B cell (primary cell): Measurements from ENCODE around the gene DCD. TPM values are rescaled to one million over a fixed set of nuclear protein-coding genes. Genes with fewer than 3 reads are reported as not detected.

Experiments used
- ATAC-seq: fragments of 200-7000 bp; cut with Tn5 transposase; one replicate; pipeline ENCODE4 v1.10.0; 2021; ENCODE audit warnings: low read depth, mild to moderate bottlenecking, moderate number of reproducible peaks, moderate library complexity
- CTCF ChIA-PET: fragments of 350-600 bp; sonication (Branson Sonifier 250); formaldehyde crosslinking; loops from one replicate; lab custom pipeline; 2021; ENCODE audit warnings: antibody characterized with exemption, inconsistent platforms; lab: Charles Lee
- POLR2A ChIA-PET: fragments of 350-600 bp; sonication (Branson Sonifier 250); formaldehyde crosslinking; loops from one replicate; lab custom pipeline; 2021; ENCODE audit warnings: antibody characterized with exemption; lab: Charles Lee
- DNase-seq: peaks from one replicate; pipeline ENCODE4 v3.0.0; 2013
- H2AFZ ChIP-seq: 2 replicates; pipeline ENCODE4 v1.6.1; 2012; ENCODE audit warnings: mild to moderate bottlenecking, low read depth, low read length; ENCODE audit not compliant: insufficient read depth, poor library complexity, severe bottlenecking
- H3K27ac ChIP-seq, 2 donors: 1 replicate in 1 of 2; 2 replicates in 1 of 2; pipeline ENCODE4 v1.5.1; 2012 to 2013; ENCODE audit warnings: low read length in 2 of 2, mild to moderate bottlenecking in 2 of 2, moderate library complexity in 1 of 2
- H3K27me3 ChIP-seq, 4 experiments: fragments of 200-600 bp in 1 of 4; sonication (generic) in 1 of 4; replicated peaks in 1 of 4; 1 replicate in 2 of 4; 2 replicates in 2 of 4; pipeline versions ENCODE4 v1.6.1 to v1.7.0; 2013 to 2016; ENCODE audit warnings: low read length in 3 of 4, mild to moderate bottlenecking in 2 of 4, mixed read lengths in 1 of 4, moderate library complexity in 1 of 4; ENCODE audit not compliant: insufficient read depth in 4 of 4, control insufficient read depth in 3 of 4; ENCODE audit errors: control extremely low read depth in 1 of 4
- H3K36me3 ChIP-seq, 2 experiments: replicated peaks in 1 of 2; 1 replicate in 1 of 2; 2 replicates in 1 of 2; pipeline versions ENCODE4 v1.6.1 to v1.7.1; 2013; ENCODE audit warnings: low read length in 1 of 2; ENCODE audit not compliant: insufficient read depth in 2 of 2, control insufficient read depth in 1 of 2; ENCODE audit errors: control extremely low read depth in 1 of 2, extremely low read depth in 1 of 2
- H3K4me1 ChIP-seq, 2 donors: fragments of 200-600 bp in 1 of 2; sonication (generic) in 1 of 2; 1 replicate in 1 of 2; 2 replicates in 1 of 2; pipeline versions ENCODE4 v1.5.1 to v1.6.1; 2013 to 2017; ENCODE audit warnings: low read length in 2 of 2; ENCODE audit not compliant: control insufficient read depth in 2 of 2, insufficient read depth in 2 of 2
- H3K4me2 ChIP-seq: replicated peaks from 2 replicates; pipeline ENCODE3; 2012; ENCODE audit warnings: mild to moderate bottlenecking, low read depth, low read length; ENCODE audit not compliant: poor library complexity, severe bottlenecking
- H3K4me3 ChIP-seq, 5 experiments: fragments of 200-600 bp in 1 of 5; sonication (generic) in 1 of 5; 1 replicate in 3 of 5; 2 replicates in 2 of 5; pipeline versions ENCODE4 v1.5.1 to v1.7.0; 2011 to 2016; ENCODE audit warnings: low read length in 4 of 5, mild to moderate bottlenecking in 4 of 5, low read depth in 2 of 5, control low read depth in 1 of 5, moderate library complexity in 1 of 5; ENCODE audit not compliant: insufficient read depth in 1 of 5; ENCODE audit errors: control extremely low read depth in 1 of 5, extremely low read depth in 1 of 5
- H3K79me2 ChIP-seq: fragments of 200-600 bp; sonication (generic); one replicate; pipeline ENCODE4 v1.6.0; 2016; ENCODE audit warnings: low read length; ENCODE audit not compliant: control insufficient read depth, insufficient read depth
- H3K9ac ChIP-seq: fragments of 200-600 bp; sonication (generic); 2 replicates; pipeline ENCODE4 v1.6.1; 2017; ENCODE audit warnings: mild to moderate bottlenecking, low read length, moderate library complexity
- H3K9me3 ChIP-seq, 3 donors: one replicate each; pipeline versions ENCODE4 v1.6.1 to v1.7.1; 2013; ENCODE audit warnings: low read length in 2 of 3; ENCODE audit not compliant: control insufficient read depth in 2 of 3, insufficient read depth in 1 of 3; ENCODE audit errors: control extremely low read depth in 1 of 3
- H4K20me1 ChIP-seq: 2 replicates; pipeline ENCODE4 v1.6.0; 2012; ENCODE audit warnings: mild to moderate bottlenecking, low read length; ENCODE audit not compliant: insufficient read depth, control insufficient read depth, poor library complexity, severe bottlenecking
- H3K27ac Mint-ChIP-seq: one replicate; pipeline ENCODE4 v1.8.0; 2021; ENCODE audit warnings: mixed read lengths
- H3K27me3 Mint-ChIP-seq: one replicate; pipeline ENCODE4 v1.8.0; 2021; ENCODE audit warnings: mixed read lengths
- H3K4me1 Mint-ChIP-seq: one replicate; pipeline ENCODE4 v1.8.0; 2021; ENCODE audit warnings: mixed read lengths
- H3K4me3 Mint-ChIP-seq: one replicate; pipeline ENCODE4 v1.8.0; 2021; ENCODE audit warnings: mixed read lengths
- H3K9me3 Mint-ChIP-seq: one replicate; pipeline ENCODE4 v1.8.0; 2022; ENCODE audit warnings: mixed read lengths; ENCODE audit not compliant: insufficient read depth
- CTCF ChIP-seq: fragments of 200-600 bp; IDR thresholded peaks from one replicate; pipeline ENCODE4 v1.8.0; 2022; ENCODE audit warnings: antibody characterized with exemption, mild to moderate bottlenecking
- EZH2 ChIP-seq: IDR thresholded peaks from 2 replicates; pipeline ENCODE4 v1.6.1; 2012; ENCODE audit warnings: borderline replicate concordance, low read depth, mild to moderate bottlenecking, moderate library complexity, low read length; ENCODE audit not compliant: insufficient read depth, poor library complexity, severe bottlenecking
- WGBS: methylation state at CpG from one replicate; pipeline ENCODE4 v1.1.5; 2013; ENCODE audit warnings: missing lambda C conversion rate; ENCODE audit not compliant: insufficient coverage; 5-methylcytosine and 5-hydroxymethylcytosine counted together
- intact Hi-C: fragments of 100-400 bp; cut with micrococcal nuclease; formaldehyde crosslinking; loops from one replicate; pipeline ENCODE4 v1.10.0; 2022
- polyA plus RNA-seq: library from polyadenylated mRNA; depleted of rRNA; stranded (reverse); fragments of >200 nt; gene quantifications from 2 replicates; pipeline ENCODE4 v1.2.3, GENCODE V29; 2012
- total RNA-seq, 2 donors: library from RNA; stranded (reverse); fragments of 120-200 nt in 1 of 2; gene quantifications; 1 replicate in 1 of 2; 2 replicates in 1 of 2; pipeline versions ENCODE4 v1.2.3 to v1.2.4, GENCODE V29; 2013 to 2022

DCD gene
- total and polyA plus RNA-seq, 2 donors (not counting 1 experiment from before 2014, with no cell fraction given), result not detected

- Histone ChIP-seq H3K79me2 (no peaks in the 10 kb centered on the region), H3K36me3 (no peaks in the 10 kb centered on the region), H3K27ac (no peak overlapping the region), H3K27me3 (peaks cover 0 to 31% (median 15%) of the 10 kb centered on the region in 4 experiments), H4K20me1 (no peaks in the 10 kb centered on the region), H3K4me1 (no peaks in the 10 kb centered on the region), H3K9me3 (peaks cover 2 to 15% (median 14%) of the 10 kb centered on the region in 3 donors), H3K4me2 (no peak overlapping the region), H3K4me3 (no peak overlapping the region), H3K9ac (no peak overlapping the region), H2AFZ (no peak overlapping the region)
- CTCF ChIA-PET, result no interaction called here
- POLR2A ChIA-PET, result no interaction called here
- ATAC-seq (no peak), DNase-seq (no peak)
- H3K4me1 Mint-ChIP-seq, result no peaks in the 10 kb centered on the region
- no peak overlapping the region for H3K27ac Mint-ChIP-seq
- H3K4me3 Mint-ChIP-seq, result no peak overlapping the region
- H3K27me3 Mint-ChIP-seq, result peaks cover 53% of the 10 kb centered on the region
- TF ChIP-seq EZH2 (no peak), CTCF (no peak)
- intact Hi-C loops, result no loop called here
- no peaks in the 10 kb centered on the region for H3K9me3 Mint-ChIP-seq
- WGBS, result no CpG with 5 or more reads among the region's 5 CpGs
These were observed 23.6 kb downstream of the DCD start for GRCh38 chr12:54624315-54625279.
